Neural progenitor cell (in vitro differentiated cells): ENCODE measurements around the gene ADCY1.

Experiments
- EZH2 ChIP-seq: fragments of 200-600 bp; sonication (generic); IDR thresholded peaks from 2 replicates; pipeline ENCODE4 v1.6.1; 2017; ENCODE audit warnings: antibody characterized with exemption, mild to moderate bottlenecking, moderate library complexity
- EZH2phosphoT487 ChIP-seq: fragments of 200-600 bp; sonication (generic); IDR thresholded peaks from 2 replicates; pipeline ENCODE4 v1.6.1; 2017; ENCODE audit warnings: antibody characterized with exemption
- TF ChIP-seq, protein P1 (sequence below): fragments of 200-600 bp; sonication (generic); IDR thresholded peaks from 2 replicates; pipeline ENCODE4 v1.5.1; 2017; ENCODE audit warnings: antibody characterized with exemption, mild to moderate bottlenecking

DNA sequence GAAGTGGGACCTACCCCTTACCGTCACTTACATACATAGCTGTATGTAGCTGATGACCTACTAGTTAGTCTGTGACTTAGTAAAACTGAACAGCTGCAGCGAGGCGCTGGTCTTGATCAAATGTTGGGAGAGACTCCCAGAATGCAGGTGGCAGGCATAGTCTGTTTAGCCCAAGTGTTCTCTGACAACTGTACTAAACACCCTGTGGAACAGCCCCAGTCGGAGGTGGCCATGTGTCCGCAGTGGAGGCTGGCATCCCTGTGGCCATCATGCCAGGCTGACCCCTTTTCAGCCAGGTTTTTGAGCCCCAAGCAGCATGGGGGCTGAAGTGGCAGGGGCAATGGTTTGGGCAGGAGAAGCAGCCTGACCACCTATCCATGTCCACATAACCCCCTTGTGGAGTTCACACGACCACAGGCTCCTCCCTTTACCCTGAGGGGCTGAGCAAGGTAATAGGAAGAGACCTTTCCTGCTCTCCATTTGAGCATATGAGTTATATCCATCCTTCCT lies 7.2 kb downstream of the ADCY1 start:
- TF ChIP-seq, protein P1, sequence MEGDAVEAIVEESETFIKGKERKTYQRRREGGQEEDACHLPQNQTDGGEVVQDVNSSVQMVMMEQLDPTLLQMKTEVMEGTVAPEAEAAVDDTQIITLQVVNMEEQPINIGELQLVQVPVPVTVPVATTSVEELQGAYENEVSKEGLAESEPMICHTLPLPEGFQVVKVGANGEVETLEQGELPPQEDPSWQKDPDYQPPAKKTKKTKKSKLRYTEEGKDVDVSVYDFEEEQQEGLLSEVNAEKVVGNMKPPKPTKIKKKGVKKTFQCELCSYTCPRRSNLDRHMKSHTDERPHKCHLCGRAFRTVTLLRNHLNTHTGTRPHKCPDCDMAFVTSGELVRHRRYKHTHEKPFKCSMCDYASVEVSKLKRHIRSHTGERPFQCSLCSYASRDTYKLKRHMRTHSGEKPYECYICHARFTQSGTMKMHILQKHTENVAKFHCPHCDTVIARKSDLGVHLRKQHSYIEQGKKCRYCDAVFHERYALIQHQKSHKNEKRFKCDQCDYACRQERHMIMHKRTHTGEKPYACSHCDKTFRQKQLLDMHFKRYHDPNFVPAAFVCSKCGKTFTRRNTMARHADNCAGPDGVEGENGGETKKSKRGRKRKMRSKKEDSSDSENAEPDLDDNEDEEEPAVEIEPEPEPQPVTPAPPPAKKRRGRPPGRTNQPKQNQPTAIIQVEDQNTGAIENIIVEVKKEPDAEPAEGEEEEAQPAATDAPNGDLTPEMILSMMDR: no peak
- TF ChIP-seq EZH2phosphoT487 (no peak), EZH2 (no peak)
